ENCODE results near the gene RPS15.
"Not testable (repeated sequence)": the region's sequence is repeated elsewhere in the genome, so short reads cannot be mapped to it uniquely, and the experiment has no call there.

RPS15 gene

DNA sequence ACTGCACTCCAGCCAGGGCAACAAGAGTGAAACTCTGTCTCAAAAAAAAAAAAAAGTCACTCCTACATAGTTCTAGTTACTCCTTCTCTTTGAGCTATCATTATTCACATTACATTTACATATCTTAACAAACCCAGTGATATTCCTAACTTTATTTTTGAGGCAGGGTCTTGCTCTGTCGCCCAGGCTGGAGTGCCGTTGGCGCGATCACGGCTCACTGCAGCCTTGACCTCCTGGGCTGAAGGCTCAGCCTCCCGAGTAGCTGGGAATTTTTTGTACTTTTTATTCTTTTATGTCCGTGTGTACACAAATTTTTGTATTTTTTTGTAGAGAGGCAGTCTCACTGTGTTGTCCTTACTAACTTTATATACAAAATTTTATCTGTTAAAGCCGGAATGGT lies 587 bp upstream of the RPS15 start:
- DNase-seq = no peak

DNA sequence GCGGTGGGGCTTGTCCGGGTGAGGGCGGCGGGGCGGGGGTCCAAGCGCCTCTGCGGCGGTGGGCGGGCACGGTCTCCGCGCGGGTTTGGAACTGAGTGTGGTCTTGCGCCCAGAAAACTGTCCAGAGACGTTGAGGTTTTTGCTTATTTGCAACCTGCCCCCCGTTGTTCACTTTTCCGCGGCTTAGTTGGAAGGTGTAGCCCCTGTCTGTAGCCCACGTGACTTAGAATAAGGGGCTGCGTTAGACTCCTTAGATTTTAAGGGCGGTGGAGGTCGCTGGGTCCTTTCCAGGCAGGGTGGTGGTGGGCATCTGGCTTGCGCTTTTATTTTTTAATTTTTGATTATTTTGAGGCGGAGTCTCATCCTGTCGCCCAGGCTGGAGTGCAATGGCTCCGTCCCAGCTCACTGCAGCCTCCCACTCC lies 748 bp downstream of the RPS15 start:
- no peak for DNase-seq

DNA sequence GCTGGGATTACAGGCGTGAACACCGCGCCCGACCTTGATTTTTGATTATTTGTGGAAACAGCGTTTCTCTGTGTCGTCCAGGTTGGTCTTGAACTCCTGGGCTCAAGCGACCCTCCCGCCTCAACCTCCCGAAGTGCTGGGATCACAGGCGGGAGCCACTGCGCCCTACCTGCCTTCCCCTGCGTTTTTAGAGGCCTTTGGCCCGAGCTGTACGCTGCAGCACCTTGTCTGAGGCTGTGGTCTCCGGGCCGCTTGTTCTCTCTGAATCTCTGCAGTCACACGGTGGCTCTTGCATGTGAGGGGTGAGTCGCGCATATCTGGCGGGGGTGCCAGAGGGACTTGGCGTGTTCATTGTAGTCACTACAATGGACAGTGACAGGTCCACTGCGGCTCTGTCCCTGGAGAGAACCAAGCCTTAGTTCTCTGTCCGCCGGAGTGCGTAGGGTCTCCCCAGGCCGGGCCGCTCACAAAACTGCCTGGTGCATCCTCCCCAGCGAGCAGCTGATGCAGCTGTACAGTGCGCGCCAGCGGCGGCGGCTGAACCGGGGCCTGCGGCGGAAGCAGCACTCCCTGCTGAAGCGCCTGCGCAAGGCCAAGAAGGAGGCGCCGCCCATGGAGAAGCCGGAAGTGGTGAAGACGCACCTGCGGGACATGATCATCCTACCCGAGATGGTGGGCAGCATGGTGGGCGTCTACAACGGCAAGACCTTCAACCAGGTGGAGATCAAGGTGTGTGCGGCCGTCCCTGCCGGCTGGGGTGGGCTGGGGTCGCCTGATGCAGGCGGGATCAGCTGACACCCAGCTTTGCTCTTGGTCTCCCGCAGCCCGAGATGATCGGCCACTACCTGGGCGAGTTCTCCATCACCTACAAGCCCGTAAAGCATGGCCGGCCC lies 1.6 kb downstream of the RPS15 start:
- not testable (repeated sequence) for DNase-seq

DNA sequence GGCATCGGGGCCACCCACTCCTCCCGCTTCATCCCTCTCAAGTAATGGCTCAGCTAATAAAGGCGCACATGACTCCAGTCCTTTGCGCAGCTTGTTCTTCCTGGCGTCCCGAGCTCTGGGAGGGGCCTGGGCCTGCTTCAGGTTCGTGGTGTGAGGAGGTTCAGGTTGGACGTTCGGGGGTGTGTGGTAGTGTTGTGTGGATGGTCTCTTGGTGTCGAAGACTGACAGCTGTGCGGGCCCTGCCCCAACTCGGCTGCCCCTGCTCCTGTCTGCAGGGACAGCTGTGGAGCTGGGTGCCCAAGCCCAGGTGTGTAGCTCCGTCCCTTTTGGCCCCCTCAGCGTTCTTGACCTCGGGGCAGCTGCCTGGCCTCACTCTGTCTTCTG lies 2.2 kb downstream of the RPS15 start:
- DNase-seq = no peak

DNA sequence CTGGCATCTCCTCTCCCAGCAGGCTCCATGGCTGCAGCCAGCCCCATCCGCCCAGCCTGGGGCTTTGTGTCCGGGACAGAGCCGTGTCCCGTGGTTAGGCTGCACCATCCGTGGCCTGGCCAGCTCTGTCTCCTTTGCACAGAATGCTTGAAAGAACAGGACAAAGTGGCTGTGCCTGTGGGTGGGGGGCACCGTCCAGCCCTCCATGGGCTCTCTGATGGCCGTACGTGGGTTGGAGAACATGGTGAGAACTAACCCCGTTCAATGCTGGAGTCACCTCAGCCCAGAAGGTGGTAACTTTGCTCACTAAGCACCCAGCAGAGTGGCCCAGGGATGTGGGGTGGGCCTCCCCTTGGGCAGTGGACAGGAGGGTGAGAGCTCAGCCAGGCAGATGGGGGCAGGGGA lies 2.8 kb downstream of the RPS15 start:
- no peak for DNase-seq

DNA sequence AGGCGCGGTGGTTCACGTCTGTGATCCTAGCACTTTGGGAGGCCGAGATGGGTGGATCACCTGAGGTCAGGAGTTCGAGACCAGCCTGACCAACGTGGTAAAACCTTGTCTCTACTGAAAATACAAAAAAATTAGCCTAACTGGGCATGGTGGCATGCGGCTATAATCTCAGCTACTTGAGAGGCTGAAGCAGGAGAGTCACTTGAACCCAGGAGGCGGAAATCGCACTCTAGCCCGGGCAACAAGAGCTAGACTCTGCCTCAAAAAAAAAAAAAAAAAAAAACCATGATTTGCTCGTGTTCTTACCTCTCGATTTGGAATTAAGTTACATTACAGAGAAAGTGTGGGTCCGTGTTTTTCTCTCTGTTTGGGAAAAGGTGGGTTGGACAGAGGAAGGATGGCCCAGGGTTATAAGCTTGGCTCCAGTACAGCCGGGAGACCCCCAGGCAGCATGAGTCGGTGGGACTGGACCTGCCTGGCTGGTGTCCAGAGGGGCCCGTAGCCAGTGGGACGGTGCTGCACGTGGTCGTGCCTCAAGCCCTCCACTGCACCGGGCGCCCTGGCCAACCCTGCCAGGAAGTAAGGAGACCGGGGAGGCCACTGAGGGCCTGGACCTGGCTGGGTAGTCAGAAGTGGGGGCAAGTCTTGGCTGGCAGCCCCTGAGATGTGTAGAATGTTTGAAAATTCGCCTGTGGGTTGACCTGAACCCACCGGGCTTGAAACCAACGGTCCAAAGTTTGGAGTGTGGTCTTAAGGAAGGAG lies 3.7 kb downstream of the RPS15 start:
- no peak for DNase-seq

DNA sequence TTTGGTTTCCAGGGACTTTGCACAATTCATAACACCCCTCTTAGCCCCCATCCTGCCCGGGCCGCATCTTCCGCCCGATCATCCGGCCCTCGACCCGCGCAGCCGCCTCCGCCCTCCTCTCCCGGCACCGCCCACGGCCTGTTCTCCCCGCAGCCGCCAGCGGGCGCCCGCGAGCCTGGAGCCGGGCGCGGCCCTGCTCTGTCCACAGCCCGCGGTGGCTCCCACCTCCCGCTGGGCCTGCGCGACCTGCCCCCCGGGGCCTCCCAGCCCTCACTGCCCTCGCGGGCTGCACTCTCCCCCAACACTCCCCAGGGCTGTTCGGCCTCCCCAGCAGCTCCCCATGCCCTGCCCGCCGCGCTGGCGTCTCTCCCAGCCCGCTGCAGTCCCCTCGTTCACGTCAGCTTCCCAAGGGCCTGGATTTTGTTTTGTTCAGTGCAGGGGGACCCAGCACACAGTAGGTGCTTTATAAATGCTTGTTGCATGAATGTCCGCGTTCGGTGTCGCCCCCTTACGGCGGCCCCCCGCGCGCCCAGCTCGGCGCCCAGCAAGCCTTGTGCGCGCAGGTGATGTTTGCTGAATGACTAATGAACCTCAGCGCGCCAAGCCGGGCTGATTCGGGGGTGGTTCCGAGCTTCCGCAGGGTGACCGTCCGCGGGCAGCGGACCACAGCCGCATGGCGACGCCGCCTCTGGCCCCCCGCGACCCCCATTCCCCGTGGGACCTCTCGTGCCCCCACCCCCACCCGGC lies 7.2 kb downstream of the RPS15 start:
- DNase-seq = peak; percentile 70

DNA sequence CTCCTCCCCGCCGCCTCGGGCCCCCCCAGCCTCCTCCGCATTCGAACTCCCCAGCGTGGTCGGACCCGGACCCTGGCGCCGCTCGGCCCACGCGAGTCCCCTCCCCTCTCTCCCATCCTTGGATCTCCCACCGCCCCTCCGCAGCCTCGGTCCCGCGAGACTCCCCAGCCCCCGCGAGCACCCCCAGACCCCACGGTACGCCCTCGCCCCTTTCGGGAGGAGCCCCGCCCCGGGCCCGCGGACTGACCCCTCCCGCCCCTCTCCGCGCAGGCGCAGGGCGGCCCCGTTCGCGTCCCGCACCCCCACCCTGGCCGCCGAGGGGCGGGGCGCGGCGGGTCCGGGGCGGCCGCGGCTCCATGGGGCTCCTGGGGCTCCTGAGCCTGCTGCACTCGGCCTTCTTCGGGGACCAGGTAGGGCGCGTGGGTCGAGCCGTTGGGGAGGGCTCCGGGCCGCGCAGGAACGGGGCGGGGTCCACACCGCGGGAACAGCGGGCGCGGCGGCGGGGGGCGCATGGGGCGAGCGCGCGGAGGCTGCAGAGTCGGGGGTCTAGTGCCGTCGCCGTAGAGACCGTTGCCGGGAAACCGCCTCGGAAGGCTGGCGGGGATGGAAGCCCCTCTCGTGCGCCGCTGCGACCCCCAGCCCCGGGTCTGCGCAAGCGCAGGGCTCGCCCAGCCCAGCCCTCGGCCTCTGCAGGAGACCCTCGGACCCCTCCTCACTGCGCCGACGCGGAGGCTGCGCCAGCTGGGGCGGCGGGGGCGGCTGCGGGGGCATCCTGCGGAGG lies 7.9 kb downstream of the RPS15 start:
- no peak for DNase-seq

DNA sequence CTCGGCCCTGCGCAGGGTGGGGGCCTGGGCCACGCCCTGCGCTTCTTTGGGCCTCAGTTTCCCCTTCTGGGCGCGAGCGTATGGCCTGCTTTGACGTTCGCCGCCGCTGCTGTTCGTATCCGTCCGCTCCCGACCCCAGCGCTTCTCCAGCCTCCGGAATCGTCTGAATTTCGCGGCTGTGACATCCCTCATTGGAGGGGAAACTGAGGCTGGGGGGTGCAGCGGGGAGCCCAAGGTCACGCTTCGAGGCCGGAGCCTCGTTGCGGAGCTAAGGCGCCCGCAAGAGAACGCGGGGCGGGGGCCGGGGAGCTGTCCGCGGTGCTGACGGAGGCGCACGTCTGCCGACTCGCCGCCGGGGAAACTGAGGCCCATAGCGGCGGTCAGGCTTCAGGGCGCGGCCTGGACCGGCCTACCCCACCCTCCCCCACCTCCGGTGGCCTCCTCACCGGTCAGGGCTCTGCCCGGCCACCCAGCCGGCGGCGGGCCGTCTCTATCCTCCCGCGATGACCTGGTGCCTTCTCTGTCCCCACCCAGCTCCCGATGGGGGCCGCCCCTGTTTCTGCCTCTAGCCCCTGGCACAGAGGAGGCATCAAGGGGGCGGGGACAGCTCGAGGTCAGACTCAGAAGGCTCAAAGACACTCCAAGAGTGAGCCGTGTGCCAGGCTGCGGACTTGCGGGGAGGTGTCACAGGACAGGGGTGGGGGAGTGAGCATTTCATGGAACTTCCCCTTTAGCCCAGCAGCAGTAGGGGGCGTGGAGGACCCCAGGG lies 8.7 kb downstream of the RPS15 start:
- no peak for DNase-seq

DNA sequence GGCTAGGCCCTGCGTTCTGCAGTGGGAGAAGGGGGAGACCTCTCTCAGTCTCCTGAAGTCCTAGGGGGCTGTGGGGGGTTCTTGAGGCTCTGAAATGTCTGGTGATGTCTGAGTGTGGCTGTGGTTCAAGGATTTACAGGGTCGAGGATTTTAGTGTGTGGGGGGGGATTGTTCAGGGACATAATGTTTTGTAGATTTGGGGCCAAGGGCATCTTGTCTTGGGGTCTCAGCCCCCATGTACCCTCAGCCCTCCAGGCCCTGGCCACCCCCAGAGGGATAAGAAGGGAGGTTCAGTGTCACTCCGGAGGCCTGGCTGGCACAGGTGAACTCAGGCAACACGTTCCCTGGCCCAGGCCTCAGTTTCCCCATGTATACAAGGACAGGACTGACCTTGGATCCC lies 9.3 kb downstream of the RPS15 start:
- no peak for DNase-seq

DNA sequence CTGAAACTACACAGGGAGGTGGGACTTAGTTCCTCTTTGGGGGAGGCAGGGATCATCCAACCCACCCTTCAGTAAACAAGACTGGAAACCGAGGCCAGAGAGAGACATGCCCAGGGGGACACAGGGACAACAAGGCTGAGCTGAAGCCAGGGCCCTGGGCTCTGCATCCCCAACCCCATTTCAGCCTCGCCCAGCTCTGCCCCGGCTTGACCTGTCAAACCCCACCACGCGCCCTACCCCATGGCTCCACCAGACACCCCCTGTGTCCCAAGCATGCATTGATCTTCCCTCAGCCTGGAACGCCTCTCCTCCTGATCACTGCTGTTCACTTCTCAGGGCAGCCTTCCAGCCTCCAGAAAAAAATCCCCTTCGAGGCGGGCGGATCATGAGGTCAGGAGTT lies 9.7 kb downstream of the RPS15 start:
- DNase-seq = no peak

DNA sequence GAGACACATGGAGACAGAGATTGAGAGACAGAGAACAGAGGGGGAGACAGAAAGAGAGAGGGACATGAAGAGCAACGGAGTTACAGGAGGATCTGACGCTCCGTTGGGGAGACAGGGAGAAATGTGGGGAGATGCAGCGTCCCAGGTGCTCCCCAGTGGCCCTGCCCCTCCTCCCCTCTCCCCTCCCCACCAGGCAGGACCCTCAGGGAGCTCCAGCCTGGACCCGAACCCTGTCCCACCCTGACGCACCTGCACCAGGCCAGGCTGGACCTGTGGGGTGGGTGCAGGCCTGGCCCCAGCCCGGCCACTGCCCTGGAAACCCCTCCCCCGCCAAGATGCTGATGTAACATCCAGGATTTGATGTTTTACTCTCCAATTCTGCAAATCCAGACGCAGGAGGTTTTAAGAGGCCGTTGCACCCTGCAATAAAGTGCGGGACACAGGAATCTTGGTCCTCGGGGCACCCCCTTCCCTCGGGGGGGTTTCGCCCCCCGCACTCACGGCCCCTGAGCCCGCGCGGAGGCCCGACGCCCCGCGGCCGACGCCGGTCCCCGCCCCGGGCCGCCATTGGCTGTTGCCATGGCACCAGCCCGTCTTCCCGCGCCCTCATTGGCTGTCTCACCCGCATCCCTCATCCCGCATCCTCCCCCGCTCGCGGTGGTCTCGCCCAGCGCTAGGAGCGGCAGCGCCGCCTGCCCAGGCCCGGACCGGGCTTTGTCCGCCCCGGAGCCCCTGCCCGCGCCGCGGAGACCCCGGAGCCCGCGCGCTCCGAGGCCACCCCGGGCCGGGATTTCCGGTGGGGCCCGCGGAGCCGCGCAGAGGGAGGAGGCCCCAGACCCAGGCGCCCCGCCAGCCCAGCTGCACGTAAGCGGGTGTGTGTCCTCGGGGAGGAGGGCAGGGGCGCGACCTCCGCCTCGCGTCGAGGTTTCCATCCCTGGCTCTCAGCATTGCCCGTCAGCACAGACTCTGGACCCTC lies 11.6 kb downstream of the RPS15 start, which contains the start of gene APC2:
Gene APC2 (plus strand): TSS at position 655 of the 976 bp plus-strand sequence. CDS start 2,881 bp downstream, outside the sequence.
- no peak for DNase-seq

DNA sequence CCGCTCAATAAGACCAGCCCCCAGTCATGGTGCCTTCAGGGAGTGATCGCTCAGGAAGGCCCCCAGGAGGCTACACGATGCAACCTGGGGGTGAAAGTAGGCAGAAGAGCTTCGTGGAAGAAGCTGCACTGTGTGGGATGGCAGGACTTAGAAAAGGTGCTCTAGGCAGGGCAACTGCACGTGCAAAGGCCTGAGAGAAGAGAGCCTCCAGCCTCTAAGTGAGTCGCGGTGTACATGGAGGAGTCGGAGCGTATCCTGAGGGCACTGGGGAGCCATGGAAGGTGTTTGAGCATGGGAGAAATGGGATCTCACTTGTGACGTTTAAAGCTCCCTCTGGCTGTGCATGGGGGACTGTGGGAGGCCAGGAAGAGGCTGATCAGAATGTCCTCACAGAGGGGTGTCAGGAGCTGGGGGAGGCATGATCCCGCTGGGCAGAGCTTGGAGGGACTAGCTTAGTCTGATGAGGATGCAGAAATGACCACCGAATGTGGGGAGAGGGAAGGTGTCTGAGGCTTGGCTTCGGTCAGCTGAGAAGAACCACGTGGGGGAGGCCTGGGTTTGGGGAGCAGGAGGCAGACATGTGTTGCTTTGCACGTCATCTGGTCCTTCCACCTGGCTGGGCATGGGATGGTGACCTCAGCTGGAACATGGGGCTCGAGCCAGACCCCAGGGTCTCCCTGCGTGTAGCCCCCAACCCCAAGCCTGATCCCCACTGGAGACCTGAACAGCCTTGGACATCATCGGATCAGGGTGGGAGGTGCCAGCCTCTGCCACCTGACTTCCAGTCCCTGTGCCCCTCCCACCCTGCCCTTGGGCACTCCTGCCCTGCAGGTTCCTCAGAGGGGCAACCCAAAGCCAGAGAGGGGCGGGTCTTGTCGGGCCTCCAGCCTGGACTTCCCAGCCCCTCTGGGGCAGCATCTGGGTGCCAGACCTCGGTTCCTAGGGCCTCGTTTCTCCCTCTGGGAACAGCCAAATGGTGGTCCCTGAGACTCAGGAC lies 12.8 kb downstream of the RPS15 start:
- no peak for DNase-seq

DNA sequence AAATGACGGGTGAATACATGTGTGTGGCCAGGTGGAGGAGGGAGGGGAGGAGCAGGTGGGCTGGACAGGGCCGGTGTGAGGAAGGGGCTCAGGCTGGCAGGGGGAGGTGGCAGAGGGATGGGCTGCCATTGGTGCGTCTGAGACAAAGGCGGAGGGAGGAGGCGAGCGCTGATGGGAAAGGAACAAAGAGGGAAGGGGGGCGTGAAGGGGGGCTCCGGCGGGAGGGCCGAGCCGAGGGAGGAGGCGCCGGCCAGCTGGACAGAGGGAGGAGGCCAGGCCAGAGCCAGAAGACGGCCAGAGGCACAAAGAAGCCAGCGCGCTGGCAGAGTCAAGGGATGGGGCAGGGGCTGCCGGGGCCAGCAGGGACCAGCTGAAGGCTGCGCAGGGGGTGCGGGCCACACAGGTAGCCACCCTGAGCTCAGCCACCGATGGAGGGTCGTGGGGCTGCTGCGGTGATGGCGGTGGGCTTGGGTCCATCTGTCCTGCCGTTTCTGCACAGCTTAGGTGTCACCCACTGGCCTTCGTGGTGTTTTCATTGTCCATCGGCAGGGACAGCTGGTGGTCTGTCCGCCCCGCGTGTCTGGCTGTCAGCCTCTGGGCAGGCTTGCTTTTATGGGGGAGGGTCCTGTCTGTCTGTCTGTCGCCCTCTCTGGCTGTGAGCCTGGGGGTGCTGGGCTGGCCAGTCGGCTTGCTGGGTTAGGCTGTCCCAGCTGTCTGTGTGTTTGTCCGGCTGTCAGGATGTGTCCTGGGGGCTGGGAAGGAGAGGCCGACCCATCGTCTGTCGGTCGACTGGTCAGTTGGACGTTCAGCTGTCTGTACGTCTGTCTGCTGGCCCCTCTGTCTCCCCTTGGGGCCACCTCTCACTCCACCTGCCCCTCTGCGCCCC lies 14.0 kb downstream of the RPS15 start:
- DNase-seq = no peak

DNA sequence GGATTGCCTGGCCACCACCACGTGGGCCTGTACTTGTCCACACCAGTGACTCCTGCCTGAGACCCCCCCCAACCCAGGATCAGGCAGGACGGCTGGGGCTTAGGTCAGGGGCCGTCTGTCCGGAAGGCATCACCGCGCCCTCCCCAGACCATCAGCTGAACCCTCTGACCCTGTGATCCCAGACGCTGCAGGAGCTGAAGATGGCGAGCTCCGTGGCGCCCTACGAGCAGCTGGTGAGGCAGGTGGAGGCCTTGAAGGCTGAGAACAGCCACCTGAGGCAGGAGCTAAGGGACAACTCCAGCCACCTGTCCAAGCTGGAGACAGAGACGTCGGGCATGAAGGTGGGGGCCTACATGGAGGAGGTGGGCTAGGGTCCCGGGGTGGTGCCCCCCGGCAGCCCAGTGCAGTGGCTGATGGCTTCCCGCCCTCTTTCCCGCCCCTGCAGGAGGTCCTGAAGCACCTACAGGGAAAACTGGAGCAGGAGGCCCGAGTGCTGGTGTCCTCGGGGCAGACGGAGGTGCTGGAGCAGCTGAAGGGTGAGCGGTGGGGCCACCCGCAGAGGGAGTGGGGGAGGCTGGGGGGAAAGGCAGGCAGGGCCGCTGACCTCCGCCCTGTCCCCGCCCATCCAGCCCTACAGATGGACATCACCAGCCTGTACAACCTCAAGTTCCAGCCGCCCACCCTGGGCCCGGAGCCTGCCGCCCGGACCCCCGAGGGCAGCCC lies 14.8 kb downstream of the RPS15 start:
- DNase-seq = no peak

DNA sequence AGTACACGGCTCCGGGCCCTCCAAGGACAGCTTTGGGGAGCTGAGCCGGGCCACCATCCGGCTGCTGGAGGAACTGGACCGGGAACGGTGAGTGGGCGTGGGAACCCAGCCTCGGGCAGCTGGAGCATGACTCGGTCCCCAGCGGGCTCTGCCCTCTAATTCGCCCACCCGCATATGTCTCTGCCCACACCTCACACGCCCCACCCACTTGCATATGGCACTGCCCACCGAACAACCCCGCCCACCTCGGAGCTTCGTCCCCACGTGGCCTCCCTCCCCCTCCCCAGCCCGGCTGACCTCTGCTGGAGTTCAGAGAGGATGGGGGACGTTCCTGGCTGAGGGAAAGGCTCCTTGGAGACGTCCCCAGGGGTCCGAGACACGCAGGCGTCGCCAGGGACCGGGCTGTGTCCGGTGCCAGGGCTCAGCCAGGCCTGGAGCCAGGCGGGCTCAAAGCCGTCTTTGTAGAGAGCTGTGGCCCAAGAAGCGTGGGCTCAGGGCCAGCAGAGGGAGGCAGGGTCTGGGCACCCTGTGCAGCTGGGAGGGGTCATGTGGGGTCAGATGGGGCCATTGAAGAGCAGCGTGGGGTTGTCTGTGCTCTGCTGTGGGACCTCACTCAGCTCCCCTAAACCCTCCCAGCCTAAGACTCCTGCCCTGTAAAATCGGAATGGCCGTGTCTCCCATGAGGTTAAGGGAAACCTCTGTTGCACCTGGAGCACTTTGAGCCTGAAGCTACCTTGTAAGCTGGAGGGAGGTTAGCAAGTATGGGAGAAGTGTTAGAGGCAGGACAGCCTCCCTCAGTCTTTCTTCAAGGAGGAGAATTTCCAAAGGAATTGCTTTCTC lies 15.5 kb downstream of the RPS15 start:
- DNase-seq = no peak

DNA sequence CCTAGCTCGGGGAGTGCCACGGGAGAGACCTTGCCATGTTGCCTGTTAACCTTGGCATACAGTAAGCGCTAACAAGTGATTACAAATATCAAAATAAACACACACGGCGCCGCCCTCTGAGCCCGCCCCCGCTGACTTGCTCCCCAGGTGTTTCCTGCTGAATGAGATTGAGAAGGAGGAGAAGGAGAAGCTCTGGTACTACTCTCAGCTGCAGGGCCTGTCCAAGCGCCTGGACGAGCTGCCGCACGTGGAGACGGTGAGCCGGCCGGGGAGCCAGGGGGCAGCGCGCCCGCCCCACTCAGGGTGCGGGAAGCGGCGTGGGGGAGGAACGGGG lies 16.8 kb downstream of the RPS15 start:
- no peak for DNase-seq
